ENCODE results near the gene CELF2. TPM values are rescaled to one million over a fixed set of nuclear protein-coding genes. Genes with fewer than 3 reads are reported as not detected.

The CELF2 gene
- total and polyA plus RNA-seq, 9 of the 15 experiments (the other 6 are each of a cell fraction or from before 2014, with no cell fraction given) = 4.0 to 20.3 (median 11.1) TPM

GRCh38 chr10:11004144-11005077 is 13.3 kb upstream of the CELF2 start (continued):
- no peak for TF ChIP-seq ZNF395 (CRISPR knock-in tag; IDR thresholded peaks at IDR 0.05)
- TF ChIP-seq MBD1 (CRISPR knock-in tag; IDR thresholded peaks at IDR 0.05) = no peak
- no peak for TF ChIP-seq HNRNPL (IDR thresholded peaks at IDR 0.05; ENCODE audit: low read depth, low read length)
- no peak for TF ChIP-seq FOS (IDR thresholded peaks at IDR 0.05; ENCODE audit: extremely low read depth, insufficient read length)

GRCh38 chr10:11005725-11006427 is 11.8 kb upstream of the CELF2 start:
- Histone ChIP-seq H3K9me1 (ENCODE audit: control insufficient read depth, insufficient read depth, low read length) (no peaks in the 10 kb centered on the region), H3K4me2 (ENCODE audit: insufficient read depth, low read length) (no peak overlapping the region), H3K4me1 (replicated peaks in 1 of 2; ENCODE audit: control insufficient read depth in 2 of 2, insufficient read depth in 2 of 2, low read length in 2 of 2) (no peaks in the 10 kb centered on the region), H3K9ac (ENCODE audit: insufficient read depth in 1 of 2, low read depth in 2 of 2, low read length in 2 of 2) (no peak overlapping the region), H3K27me3 (ENCODE audit: control insufficient read depth in 2 of 2, insufficient read depth in 2 of 2, low read length in 2 of 2) (peaks cover 14 to 17% of the 10 kb centered on the region in 2 experiments), H3K27ac (ENCODE audit: extremely low read depth, low read depth, low read length) (no peak overlapping the region), H3K9me3 (replicated peaks; ENCODE audit: control insufficient read depth, insufficient read depth, low read depth, low read length) (no peaks in the 10 kb centered on the region), H3K4me3 (no peak overlapping the region), H4K20me1 (replicated peaks; ENCODE audit: control insufficient read depth, insufficient read depth, low read length) (no peaks in the 10 kb centered on the region), H2AFZ (ENCODE audit: low read depth, low read length) (no peak overlapping the region), H3K36me3 (ENCODE audit: control insufficient read depth, insufficient read depth, low read length) (no peaks in the 10 kb centered on the region), H3K79me2 (ENCODE audit: control insufficient read depth, insufficient read depth, low read length) (no peaks in the 10 kb centered on the region)
- no peak for FAIRE-seq
- intact Hi-C loops (cut with micrococcal nuclease) (no loop called here), in situ Hi-C loops (cut with MboI) (no loop called here)
- CTCF ChIA-PET (ENCODE audit: low intra/inter-chr PET ratio) = no interaction called here
- ATAC-seq = no peak
- BruUV-seq (replicated peaks) = no TSS peak
- POLR2A ChIA-PET = no interaction called here
- whole genome bisulfite sequencing (ENCODE audit: insufficient coverage, low coverage, missing lambda C conversion rate) = 6% methylated on average over 9 of the region's 9 CpGs
- DNase-seq (ENCODE audit: extremely low read depth in 1 of 4, low spot score in 3 of 4) = no peak
- TF ChIP-seq ZNF696 (CRISPR knock-in tag; conservative IDR thresholded peaks at IDR 0.05) = no peak
- TF ChIP-seq MEF2A (IDR thresholded peaks at IDR 0.05; ENCODE audit: control insufficient read depth, low read depth, low read length) = no peak
- TF ChIP-seq ZNF24 (IDR thresholded peaks at IDR 0.05) = no peak
- TF ChIP-seq CREB5 (CRISPR knock-in tag; IDR thresholded peaks at IDR 0.05) = no peak
- TF ChIP-seq NCOA1 (IDR thresholded peaks at IDR 0.05; ENCODE audit: low read depth) = no peak
- TF ChIP-seq GMEB1 (CRISPR knock-in tag; IDR thresholded peaks at IDR 0.05) = no peak
- TF ChIP-seq GATAD2A (IDR thresholded peaks at IDR 0.05) = no peak
- TF ChIP-seq BCL6 (CRISPR knock-in tag; IDR thresholded peaks at IDR 0.05) = no peak
- no peak for TF ChIP-seq HNRNPH1 (optimal IDR thresholded peaks at IDR 0.05; ENCODE audit: low read depth, low read length)

Data from K562 (cell line).